ENCODE measurements around the gene MSH3. TPM values are rescaled to one million over a fixed set of nuclear protein-coding genes. Genes with fewer than 3 reads are reported as not detected.
A peak's percentile ranks its signal among the peaks of the same experiment; 100 is the strongest.

The MSH3 gene
- total RNA-seq, 1 donor from 2014 or later: 13.0 TPM

- H3K27ac Mint-ChIP-seq (ENCODE audit: unreplicated experiment): no peak overlapping the region
- DNase-seq (ENCODE audit: low spot score): no peak
- H3K27me3 Mint-ChIP-seq (ENCODE audit: unreplicated experiment): peaks cover 1% of the 10 kb centered on the region
- no peak for TF ChIP-seq CTCF (IDR thresholded peaks at IDR 0.05; ENCODE audit: unreplicated experiment)
- peaks cover 12% of the 10 kb centered on the region for H3K4me1 Mint-ChIP-seq (ENCODE audit: unreplicated experiment)
- H3K36me3 Mint-ChIP-seq (ENCODE audit: low read depth, unreplicated experiment): no peaks in the 10 kb centered on the region
- no peak overlapping the region for H3K4me3 Mint-ChIP-seq (ENCODE audit: unreplicated experiment)
- no peaks in the 10 kb centered on the region for H3K9me3 Mint-ChIP-seq (ENCODE audit: unreplicated experiment)
Observed at GRCh38 chr5:80695666-80696065, 41.2 kb downstream of the MSH3 start.

- Mint-ChIP-seq H3K27me3 (ENCODE audit: unreplicated experiment) (peaks cover 1% of the 10 kb centered on the region), H3K4me1 (ENCODE audit: unreplicated experiment) (peaks cover 14% of the 10 kb centered on the region), H3K4me3 (ENCODE audit: unreplicated experiment) (no peak overlapping the region), H3K27ac (ENCODE audit: unreplicated experiment) (no peak overlapping the region), H3K9me3 (ENCODE audit: unreplicated experiment) (no peaks in the 10 kb centered on the region), H3K36me3 (ENCODE audit: low read depth, unreplicated experiment) (no peaks in the 10 kb centered on the region)
- no peak for DNase-seq (ENCODE audit: low spot score)
- no peak for TF ChIP-seq CTCF (IDR thresholded peaks at IDR 0.05; ENCODE audit: unreplicated experiment)
Observed at GRCh38 chr5:80696450-80696849, 42.0 kb downstream of the MSH3 start.

- H3K4me3 Mint-ChIP-seq (ENCODE audit: unreplicated experiment): no peak overlapping the region
- no peaks in the 10 kb centered on the region for H3K9me3 Mint-ChIP-seq (ENCODE audit: unreplicated experiment)
- H3K36me3 Mint-ChIP-seq (ENCODE audit: low read depth, unreplicated experiment): no peaks in the 10 kb centered on the region
- peaks cover 18% of the 10 kb centered on the region for H3K4me1 Mint-ChIP-seq (ENCODE audit: unreplicated experiment)
- no peak for DNase-seq (ENCODE audit: low spot score)
- H3K27ac Mint-ChIP-seq (ENCODE audit: unreplicated experiment): no peak overlapping the region
- H3K27me3 Mint-ChIP-seq (ENCODE audit: unreplicated experiment): peaks cover 1% of the 10 kb centered on the region
- TF ChIP-seq CTCF (IDR thresholded peaks at IDR 0.05; ENCODE audit: unreplicated experiment): no peak
Observed at GRCh38 chr5:80697100-80697499, 42.6 kb downstream of the MSH3 start.

- H3K36me3 Mint-ChIP-seq (ENCODE audit: low read depth, unreplicated experiment): no peaks in the 10 kb centered on the region
- H3K9me3 Mint-ChIP-seq (ENCODE audit: unreplicated experiment): no peaks in the 10 kb centered on the region
- H3K27me3 Mint-ChIP-seq (ENCODE audit: unreplicated experiment): peaks cover 1% of the 10 kb centered on the region
- no peak for TF ChIP-seq CTCF (IDR thresholded peaks at IDR 0.05; ENCODE audit: unreplicated experiment)
- no peak for DNase-seq (ENCODE audit: low spot score)
- H3K27ac Mint-ChIP-seq (ENCODE audit: unreplicated experiment): no peak overlapping the region
- peaks cover 20% of the 10 kb centered on the region for H3K4me1 Mint-ChIP-seq (ENCODE audit: unreplicated experiment)
- H3K4me3 Mint-ChIP-seq (ENCODE audit: unreplicated experiment): no peak overlapping the region
Observed at GRCh38 chr5:80698369-80698768, 43.9 kb downstream of the MSH3 start.

GRCh38 chr5:80701597-80701996, 47.1 kb downstream of the MSH3 start:
- TF ChIP-seq CTCF (IDR thresholded peaks at IDR 0.05; ENCODE audit: unreplicated experiment): no peak
- Mint-ChIP-seq H3K27ac (ENCODE audit: unreplicated experiment) (peak overlapping the region; percentile 12), H3K9me3 (ENCODE audit: unreplicated experiment) (no peaks in the 10 kb centered on the region), H3K27me3 (ENCODE audit: unreplicated experiment) (peaks cover 3% of the 10 kb centered on the region), H3K4me3 (ENCODE audit: unreplicated experiment) (no peak overlapping the region), H3K4me1 (ENCODE audit: unreplicated experiment) (peaks cover 23% of the 10 kb centered on the region), H3K36me3 (ENCODE audit: low read depth, unreplicated experiment) (no peaks in the 10 kb centered on the region)
- no peak for DNase-seq (ENCODE audit: low spot score)
